ENCODE results near the gene TMEM250. TPM values are rescaled to one million over a fixed set of nuclear protein-coding genes. Genes with fewer than 3 reads are reported as not detected.

TMEM250 gene
- total RNA-seq, 1 experiment from 2014 or later, result 26.3 TPM

- CTCF ChIA-PET, result no interaction called here
- no peak overlapping the region for H3K4me3 Mint-ChIP-seq (ENCODE audit: low read depth, unreplicated experiment)
- no peaks in the 10 kb centered on the region for H3K9me3 Mint-ChIP-seq (ENCODE audit: low read depth, unreplicated experiment)
- H3K27ac Mint-ChIP-seq (ENCODE audit: unreplicated experiment), result no peak overlapping the region
- intact Hi-C loops (cut with micrococcal nuclease; ENCODE audit: unreplicated experiment), result no loop called here
- no TSS peak for BruUV-seq (replicated peaks)
- no peaks in the 10 kb centered on the region for H3K4me1 Mint-ChIP-seq (ENCODE audit: low read depth, unreplicated experiment)
- no peaks in the 10 kb centered on the region for H3K27me3 Mint-ChIP-seq (ENCODE audit: unreplicated experiment)
- no peak for DNase-seq
- peaks cover 6% of the 10 kb centered on the region for H3K36me3 Mint-ChIP-seq (ENCODE audit: insufficient read depth, unreplicated experiment)
- no peak for TF ChIP-seq CTCF (IDR thresholded peaks at IDR 0.05; ENCODE audit: unreplicated experiment)
Measured at GRCh38 chr9:136075134-136075841, 43.4 kb downstream of the TMEM250 start.

DNA sequence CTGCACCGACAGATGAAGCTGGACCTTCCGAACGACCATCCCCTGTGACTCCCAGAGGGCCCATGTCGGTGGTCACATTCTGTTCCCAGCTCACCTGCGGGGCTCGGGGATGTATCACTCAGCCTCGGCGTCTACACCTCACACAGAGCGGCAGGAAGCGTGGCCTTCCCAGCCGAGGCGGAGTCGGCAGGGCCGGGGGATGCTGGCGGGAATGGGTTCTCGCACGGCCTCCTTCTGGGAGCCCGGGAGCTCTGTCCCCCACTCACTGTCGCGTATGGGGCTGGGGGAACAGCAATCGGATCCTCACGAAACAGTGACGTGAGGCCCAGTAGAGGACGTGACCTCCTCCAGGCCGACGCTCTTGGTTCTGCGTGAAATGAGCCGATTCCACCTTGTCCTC, 44.0 kb downstream of the TMEM250 start:
- Mint-ChIP-seq H3K36me3 (ENCODE audit: insufficient read depth, unreplicated experiment) (peaks cover 6% of the 10 kb centered on the region), H3K27me3 (ENCODE audit: unreplicated experiment) (no peaks in the 10 kb centered on the region), H3K27ac (ENCODE audit: unreplicated experiment) (no peak overlapping the region), H3K9me3 (ENCODE audit: low read depth, unreplicated experiment) (no peaks in the 10 kb centered on the region), H3K4me1 (ENCODE audit: low read depth, unreplicated experiment) (no peaks in the 10 kb centered on the region), H3K4me3 (ENCODE audit: low read depth, unreplicated experiment) (no peak overlapping the region)
- no TSS peak for BruUV-seq (replicated peaks)
- DNase-seq, result no peak
- no peak for TF ChIP-seq CTCF (IDR thresholded peaks at IDR 0.05; ENCODE audit: unreplicated experiment)
- CTCF ChIA-PET, result interaction anchor here (0.8 kb wide), 1 partner anchor 15 kb away, joined by 4 read pairs; no protein-coding TSS in a partner anchor
- intact Hi-C loops (cut with micrococcal nuclease; ENCODE audit: unreplicated experiment), result no loop called here

Other genes starting within 250 kb of the TMEM250 start
- 28.1 and 29.9 TPM in 2 replicates for gene CAMSAP1, start 211.3 kb downstream of the TMEM250 start, total RNA-seq (2022)
- gene UBAC1, start 157.5 kb downstream of the TMEM250 start, total RNA-seq (2022), result 19.5 and 19.7 TPM in 2 replicates
- gene NACC2, start 23.6 kb downstream of the TMEM250 start, total RNA-seq (2022), result 19.3 and 24.8 TPM in 2 replicates
- not detected in 2 replicates for gene LHX3, start 86.3 kb upstream of the TMEM250 start, total RNA-seq (2022)
- 18.9 and 20.5 TPM in 2 replicates for gene QSOX2, start 126.9 kb upstream of the TMEM250 start, total RNA-seq (2022)
- 0.44 and 0.73 TPM in 2 replicates for gene CCDC187, start 185.2 kb upstream of the TMEM250 start, total RNA-seq (2022)
- gene GPSM1, start 208.7 kb upstream of the TMEM250 start, total RNA-seq (2022), result 3.9 and 5.7 TPM in 2 replicates
- 22.5 and 26.4 TPM in 2 replicates for gene DNLZ, start 244.9 kb upstream of the TMEM250 start, total RNA-seq (2022)

Data from Calu3 (cell line).